ENCODE results near the gene TNNT3. TPM values are rescaled to one million over a fixed set of nuclear protein-coding genes. Genes with fewer than 3 reads are reported as not detected.
A peak's percentile ranks its signal among the peaks of the same experiment; 100 is the strongest.

The TNNT3 gene
- total RNA-seq, 2 donors from 2014 or later, result 17.9 to 45.3 TPM

GRCh38 chr11:1890856-1891830 is 28.4 kb upstream of the TNNT3 start:
- DNase-seq (ENCODE audit: low spot score), result peak; percentile 79
- intact Hi-C loops (cut with DNase I), result loop anchor here in 1 of 2 donors (10.0 kb wide), 1 partner anchor 54 kb away; the partner anchor contains the start of gene MRPL23

- intact Hi-C loops (cut with DNase I), result loop anchor here in 1 of 2 donors (10.0 kb wide), 1 partner anchor 53 kb away; the partner anchor contains the start of gene MRPL23
- no peak for DNase-seq (ENCODE audit: low spot score)
These were observed 27.7 kb upstream of the TNNT3 start, which contains the start of gene PRR33 for GRCh38 chr11:1891831-1892115. Gene PRR33, minus strand, starts transcription at chr11:1891895. Its CDS starts 1,311 bp downstream, at chr11:1890584.

- intact Hi-C loops (cut with DNase I), result loop anchor here in 1 of 2 donors (10.0 kb wide), 1 partner anchor 53 kb away; the partner anchor contains the start of gene MRPL23
- peak; percentile 79 for DNase-seq (ENCODE audit: low spot score)
These were observed 27.4 kb upstream of the TNNT3 start for GRCh38 chr11:1892116-1892515.

GRCh38 chr11:1892558-1892957 is 26.9 kb upstream of the TNNT3 start:
- no peak for DNase-seq (ENCODE audit: low spot score)
- intact Hi-C loops (cut with DNase I), result loop anchor here in 1 of 2 donors (10.0 kb wide), 1 partner anchor 52 kb away; the partner anchor contains the start of gene MRPL23

- intact Hi-C loops (cut with DNase I), result loop anchor here (1.0 to 10.0 kb wide), 2 partner anchors 23 to 51 kb away; partner anchors contain the start of gene MRPL23 (in 1 of the 2)
- no peak for DNase-seq (ENCODE audit: low spot score)
These were observed 25.7 kb upstream of the TNNT3 start for GRCh38 chr11:1893581-1894359.

- intact Hi-C loops (cut with DNase I), result loop anchor here in 1 of 2 donors (10.0 kb wide), 1 partner anchor 50 kb away; the partner anchor contains the start of gene MRPL23
- no peak for DNase-seq (ENCODE audit: low spot score)
These were observed 24.7 kb upstream of the TNNT3 start for GRCh38 chr11:1894759-1895158.

- intact Hi-C loops (cut with DNase I), result loop anchor here in 1 of 2 donors (10.0 kb wide), 1 partner anchor 48 kb away; the partner anchor contains the start of gene MRPL23
- no peak for DNase-seq (ENCODE audit: low spot score)
These were observed 23.0 kb upstream of the TNNT3 start for GRCh38 chr11:1896468-1896867.

GRCh38 chr11:1896923-1897322 is 22.6 kb upstream of the TNNT3 start:
- DNase-seq (ENCODE audit: low spot score), result peak; percentile 68
- intact Hi-C loops (cut with DNase I), result loop anchor here in 1 of 2 donors (10.0 kb wide), 1 partner anchor 48 kb away; the partner anchor contains the start of gene MRPL23

- DNase-seq (ENCODE audit: low spot score), result no peak
- intact Hi-C loops (cut with DNase I), result loop anchor here in 1 of 2 donors (10.0 kb wide), 1 partner anchor 46 kb away; the partner anchor contains the start of gene MRPL23
These were observed 20.4 kb upstream of the TNNT3 start for GRCh38 chr11:1899090-1899489.

- intact Hi-C loops (cut with DNase I), result loop anchor here in 1 of 2 donors (10.0 kb wide), 1 partner anchor 45 kb away; the partner anchor contains the start of gene MRPL23
- DNase-seq (ENCODE audit: low spot score), result no peak
These were observed 19.8 kb upstream of the TNNT3 start for GRCh38 chr11:1899686-1900085.

GRCh38 chr11:1906181-1906580 is 13.3 kb upstream of the TNNT3 start:
- DNase-seq (ENCODE audit: low spot score), result no peak
- intact Hi-C loops (cut with DNase I), result no loop called here

GRCh38 chr11:1906611-1907423 is 12.7 kb upstream of the TNNT3 start:
- DNase-seq (ENCODE audit: low spot score), result peak; percentile 75
- intact Hi-C loops (cut with DNase I), result no loop called here

- DNase-seq (ENCODE audit: low spot score), result no peak
- intact Hi-C loops (cut with DNase I), result no loop called here
These were observed 10.9 kb upstream of the TNNT3 start for GRCh38 chr11:1908618-1909017.

GRCh38 chr11:1909524-1909923 is 10.0 kb upstream of the TNNT3 start:
- intact Hi-C loops (cut with DNase I), result no loop called here
- DNase-seq (ENCODE audit: low spot score), result no peak

GRCh38 chr11:1912289-1912878 is 7.1 kb upstream of the TNNT3 start:
- intact Hi-C loops (cut with DNase I), result no loop called here
- peak; percentile 68 for DNase-seq (ENCODE audit: low spot score)

- peak; percentile 55 for DNase-seq (ENCODE audit: low spot score)
- intact Hi-C loops (cut with DNase I), result loop anchor here in 1 of 2 donors (2.0 kb wide), 1 partner anchor 21 kb away; no protein-coding TSS in a partner anchor
These were observed 6.0 kb upstream of the TNNT3 start for GRCh38 chr11:1913271-1914060.

- intact Hi-C loops (cut with DNase I), result loop anchor here (1.0 to 5.0 kb wide), 3 partner anchors 19 to 33 kb away; no protein-coding TSS in a partner anchor
- no peak for DNase-seq (ENCODE audit: low spot score)
These were observed 3.7 kb upstream of the TNNT3 start for GRCh38 chr11:1915795-1916131.

Measured in posterior vena cava (tissue), 2 donors.